ENCODE data around the gene SLC25A12. TPM values are rescaled to one million over a fixed set of nuclear protein-coding genes. Genes with fewer than 3 reads are reported as not detected.

The SLC25A12 gene
- polyA plus RNA-seq, 1 donor from 2014 or later, result 122 TPM

DNA sequence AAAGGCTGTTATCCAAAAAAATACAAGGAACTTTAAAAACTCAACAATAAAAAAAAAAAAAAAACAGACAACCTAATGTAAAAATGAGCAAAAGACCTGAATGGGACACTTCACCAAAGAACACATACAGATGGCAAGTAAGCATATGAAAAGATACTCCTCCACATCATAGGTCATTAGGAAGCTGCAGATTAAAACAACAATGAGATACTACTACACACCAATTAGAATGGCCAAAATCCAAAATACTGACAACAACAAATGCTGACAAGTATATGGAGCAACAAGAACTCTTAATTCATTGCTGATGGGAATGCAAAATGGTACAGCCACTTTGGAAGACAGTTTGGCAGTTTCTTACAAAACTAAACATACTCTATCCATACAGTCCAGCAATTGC is 122.6 kb downstream of the SLC25A12 start:
- Histone ChIP-seq H3K4me3 (ENCODE audit: low read length) (no peak overlapping the region), H2AFZ (ENCODE audit: low read depth, low read length) (no peak overlapping the region), H3K36me3 (ENCODE audit: insufficient read depth, low read length) (peaks cover 11% of the 10 kb centered on the region), H3K27ac (ENCODE audit: low read length) (no peak overlapping the region), H3K9me2 (ENCODE audit: insufficient read depth, low read length) (no peaks in the 10 kb centered on the region), H3K79me2 (replicated peaks; ENCODE audit: insufficient read depth, low read length) (no peaks in the 10 kb centered on the region), H3K9ac (ENCODE audit: low read length) (no peak overlapping the region), H3K4me2 (ENCODE audit: low read length) (no peak overlapping the region), H4K20me1 (ENCODE audit: insufficient read depth) (no peaks in the 10 kb centered on the region), H3K9me3 (ENCODE audit: low read length) (peaks cover 9% of the 10 kb centered on the region), H3K27me3 (ENCODE audit: insufficient read depth, low read depth, low read length) (no peaks in the 10 kb centered on the region), H3F3A (ENCODE audit: insufficient read depth, low read length, poor library complexity, severe bottlenecking) (no peaks in the 10 kb centered on the region)
- TF ChIP-seq TAF1 (IDR thresholded peaks at IDR 0.05; ENCODE audit: low read depth) (no peak), RAD21 (conservative IDR thresholded peaks at IDR 0.05) (no peak), EP300 (conservative IDR thresholded peaks at IDR 0.05; ENCODE audit: poor library complexity, severe bottlenecking) (no peak), EZH2 (IDR thresholded peaks at IDR 0.05; ENCODE audit: borderline replicate concordance, insufficient read depth, low read length, poor library complexity, severe bottlenecking) (no peak), MXI1 (conservative IDR thresholded peaks at IDR 0.05; ENCODE audit: poor library complexity, severe bottlenecking) (no peak), POLR2AphosphoS5 (IDR thresholded peaks at IDR 0.05) (no peak)
- TF ChIP-seq, protein P1, sequence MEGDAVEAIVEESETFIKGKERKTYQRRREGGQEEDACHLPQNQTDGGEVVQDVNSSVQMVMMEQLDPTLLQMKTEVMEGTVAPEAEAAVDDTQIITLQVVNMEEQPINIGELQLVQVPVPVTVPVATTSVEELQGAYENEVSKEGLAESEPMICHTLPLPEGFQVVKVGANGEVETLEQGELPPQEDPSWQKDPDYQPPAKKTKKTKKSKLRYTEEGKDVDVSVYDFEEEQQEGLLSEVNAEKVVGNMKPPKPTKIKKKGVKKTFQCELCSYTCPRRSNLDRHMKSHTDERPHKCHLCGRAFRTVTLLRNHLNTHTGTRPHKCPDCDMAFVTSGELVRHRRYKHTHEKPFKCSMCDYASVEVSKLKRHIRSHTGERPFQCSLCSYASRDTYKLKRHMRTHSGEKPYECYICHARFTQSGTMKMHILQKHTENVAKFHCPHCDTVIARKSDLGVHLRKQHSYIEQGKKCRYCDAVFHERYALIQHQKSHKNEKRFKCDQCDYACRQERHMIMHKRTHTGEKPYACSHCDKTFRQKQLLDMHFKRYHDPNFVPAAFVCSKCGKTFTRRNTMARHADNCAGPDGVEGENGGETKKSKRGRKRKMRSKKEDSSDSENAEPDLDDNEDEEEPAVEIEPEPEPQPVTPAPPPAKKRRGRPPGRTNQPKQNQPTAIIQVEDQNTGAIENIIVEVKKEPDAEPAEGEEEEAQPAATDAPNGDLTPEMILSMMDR (IDR thresholded peaks at IDR 0.05; ENCODE audit: poor library complexity, severe bottlenecking), result no peak
- TF ChIP-seq, protein P2, sequence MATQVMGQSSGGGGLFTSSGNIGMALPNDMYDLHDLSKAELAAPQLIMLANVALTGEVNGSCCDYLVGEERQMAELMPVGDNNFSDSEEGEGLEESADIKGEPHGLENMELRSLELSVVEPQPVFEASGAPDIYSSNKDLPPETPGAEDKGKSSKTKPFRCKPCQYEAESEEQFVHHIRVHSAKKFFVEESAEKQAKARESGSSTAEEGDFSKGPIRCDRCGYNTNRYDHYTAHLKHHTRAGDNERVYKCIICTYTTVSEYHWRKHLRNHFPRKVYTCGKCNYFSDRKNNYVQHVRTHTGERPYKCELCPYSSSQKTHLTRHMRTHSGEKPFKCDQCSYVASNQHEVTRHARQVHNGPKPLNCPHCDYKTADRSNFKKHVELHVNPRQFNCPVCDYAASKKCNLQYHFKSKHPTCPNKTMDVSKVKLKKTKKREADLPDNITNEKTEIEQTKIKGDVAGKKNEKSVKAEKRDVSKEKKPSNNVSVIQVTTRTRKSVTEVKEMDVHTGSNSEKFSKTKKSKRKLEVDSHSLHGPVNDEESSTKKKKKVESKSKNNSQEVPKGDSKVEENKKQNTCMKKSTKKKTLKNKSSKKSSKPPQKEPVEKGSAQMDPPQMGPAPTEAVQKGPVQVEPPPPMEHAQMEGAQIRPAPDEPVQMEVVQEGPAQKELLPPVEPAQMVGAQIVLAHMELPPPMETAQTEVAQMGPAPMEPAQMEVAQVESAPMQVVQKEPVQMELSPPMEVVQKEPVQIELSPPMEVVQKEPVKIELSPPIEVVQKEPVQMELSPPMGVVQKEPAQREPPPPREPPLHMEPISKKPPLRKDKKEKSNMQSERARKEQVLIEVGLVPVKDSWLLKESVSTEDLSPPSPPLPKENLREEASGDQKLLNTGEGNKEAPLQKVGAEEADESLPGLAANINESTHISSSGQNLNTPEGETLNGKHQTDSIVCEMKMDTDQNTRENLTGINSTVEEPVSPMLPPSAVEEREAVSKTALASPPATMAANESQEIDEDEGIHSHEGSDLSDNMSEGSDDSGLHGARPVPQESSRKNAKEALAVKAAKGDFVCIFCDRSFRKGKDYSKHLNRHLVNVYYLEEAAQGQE (IDR thresholded peaks at IDR 0.05; ENCODE audit: borderline replicate concordance), result no peak

DNA sequence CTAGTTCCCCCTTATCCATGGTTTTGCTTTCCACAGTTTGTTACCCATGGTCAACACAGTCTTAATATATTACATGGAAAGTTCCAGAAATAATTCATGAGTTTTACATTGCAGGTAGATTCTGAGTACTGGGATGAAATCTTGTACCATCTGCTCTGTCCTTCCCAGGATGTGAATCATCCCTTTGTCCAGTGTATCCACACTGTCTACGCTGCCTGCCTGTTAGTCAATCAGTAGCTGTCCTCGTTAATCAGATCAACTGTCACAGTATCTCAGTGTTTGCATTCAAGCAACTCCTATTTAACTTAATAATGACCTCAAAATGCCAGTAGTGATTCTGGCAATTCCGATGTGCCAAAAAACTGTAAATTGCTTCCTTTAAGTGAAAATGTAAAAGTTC is 130.4 kb downstream of the SLC25A12 start:
- H3K4me2 ChIP-seq (ENCODE audit: low read length), result no peak overlapping the region
- H2AFZ ChIP-seq (ENCODE audit: low read depth, low read length), result no peak overlapping the region
- H3K36me3 ChIP-seq (ENCODE audit: insufficient read depth, low read length), result peaks cover 13% of the 10 kb centered on the region
- H3K9me3 ChIP-seq (ENCODE audit: low read length), result no peaks in the 10 kb centered on the region
- no peak for TF ChIP-seq POLR2AphosphoS5 (IDR thresholded peaks at IDR 0.05)
- no peak for TF ChIP-seq SMC3 (conservative IDR thresholded peaks at IDR 0.05; ENCODE audit: poor library complexity)
- no peak for TF ChIP-seq EZH2 (IDR thresholded peaks at IDR 0.05; ENCODE audit: borderline replicate concordance, insufficient read depth, low read length, poor library complexity, severe bottlenecking)
- no peak for TF ChIP-seq RAD21 (conservative IDR thresholded peaks at IDR 0.05)
- TF ChIP-seq, protein P1 (IDR thresholded peaks at IDR 0.05; ENCODE audit: poor library complexity, severe bottlenecking), result no peak
- TF ChIP-seq EP300 (conservative IDR thresholded peaks at IDR 0.05; ENCODE audit: poor library complexity, severe bottlenecking), result no peak
- TF ChIP-seq, protein P2 (IDR thresholded peaks at IDR 0.05; ENCODE audit: borderline replicate concordance), result no peak
- no peak for TF ChIP-seq TAF1 (IDR thresholded peaks at IDR 0.05; ENCODE audit: low read depth)
- TF ChIP-seq MXI1 (conservative IDR thresholded peaks at IDR 0.05; ENCODE audit: poor library complexity, severe bottlenecking), result no peak
- no peak overlapping the region for H3K27ac ChIP-seq (ENCODE audit: low read length)
- no peaks in the 10 kb centered on the region for H3F3A ChIP-seq (ENCODE audit: insufficient read depth, low read length, poor library complexity, severe bottlenecking)
- no peaks in the 10 kb centered on the region for H4K20me1 ChIP-seq (ENCODE audit: insufficient read depth)
- H3K4me3 ChIP-seq (ENCODE audit: low read length), result no peak overlapping the region
- H3K9ac ChIP-seq (ENCODE audit: low read length), result no peak overlapping the region
- no peaks in the 10 kb centered on the region for H3K9me2 ChIP-seq (ENCODE audit: insufficient read depth, low read length)
- no peaks in the 10 kb centered on the region for H3K79me2 ChIP-seq (replicated peaks; ENCODE audit: insufficient read depth, low read length)
- no peaks in the 10 kb centered on the region for H3K27me3 ChIP-seq (ENCODE audit: insufficient read depth, low read depth, low read length)

All from neural cell (in vitro differentiated cells).